HepG2 (cell line): ENCODE measurements around the gene GPX2. TPM values are rescaled to one million over a fixed set of nuclear protein-coding genes. Genes with fewer than 3 reads are reported as not detected.

Experiments
- ASH2L ChIP-seq: fragments of 300-600, 200-600 bp; sonication (generic); IDR thresholded peaks from 2 replicates; pipeline ENCODE4 v1.7.0; 2017; ENCODE audit warnings: low read depth, mild to moderate bottlenecking, moderate library complexity, mixed read lengths, low read length; ENCODE audit not compliant: insufficient read length
- DPF2 ChIP-seq: sonication (generic); formaldehyde crosslinking; IDR thresholded peaks from 2 replicates; pipeline ENCODE4 v1.4.0; 2020; ENCODE audit warnings: mild to moderate bottlenecking, low read depth, missing genetic modification reagents, borderline replicate concordance
- ETV5 ChIP-seq: IDR thresholded peaks from 2 replicates; pipeline ENCODE4 v1.6.1; 2018; ENCODE audit warnings: missing biosample characterization, missing genetic modification reagents, inconsistent platforms, borderline replicate concordance
- EZH2 ChIP-seq: conservative IDR thresholded peaks from 2 replicates; pipeline ENCODE4 v1.6.1; 2012; ENCODE audit warnings: mild to moderate bottlenecking, low read depth, low read length, moderate library complexity
- KLF15 ChIP-seq: sonication (generic); formaldehyde crosslinking; IDR thresholded peaks from 2 replicates; pipeline ENCODE4 v1.8.1; 2023; ENCODE audit warnings: borderline replicate concordance, mild to moderate bottlenecking, inconsistent platforms, missing genetic modification reagents, mixed read lengths
- PLRG1 ChIP-seq: fragments of 450-650 bp; conservative IDR thresholded peaks from 2 replicates; pipeline ENCODE4 v1.6.1; 2016
- POLR2AphosphoS2 ChIP-seq: IDR thresholded peaks from 2 replicates; pipeline ENCODE4 v1.6.1; 2011; ENCODE audit warnings: low read depth, low read length, improper control_type of control experiment
- RARA ChIP-seq: IDR thresholded peaks from 2 replicates; pipeline ENCODE4 v1.6.1; 2016; ENCODE audit warnings: missing genetic modification reagents, missing compliant biosample characterization
- RORA ChIP-seq: sonication (generic); formaldehyde crosslinking; IDR thresholded peaks from 2 replicates; pipeline ENCODE4 v1.5.0; 2020; ENCODE audit warnings: mild to moderate bottlenecking, missing genetic modification reagents, moderate library complexity
- SIX1 ChIP-seq: sonication (generic); formaldehyde crosslinking; IDR thresholded peaks from 2 replicates; pipeline ENCODE4 v1.4.0; 2020; ENCODE audit warnings: missing genetic modification reagents, borderline replicate concordance
- ZIK1 ChIP-seq: sonication (generic); formaldehyde crosslinking; IDR thresholded peaks from 2 replicates; pipeline ENCODE4 v1.5.0; 2020; ENCODE audit warnings: mild to moderate bottlenecking, low read depth, missing genetic modification reagents, borderline replicate concordance
- ZNF207 ChIP-seq: fragments of 450-650 bp; IDR thresholded peaks from 2 replicates; pipeline ENCODE4 v1.6.1; 2016; ENCODE audit warnings: antibody characterized with exemption, borderline replicate concordance
- ZNF335 ChIP-seq: sonication (generic); formaldehyde crosslinking; IDR thresholded peaks from 2 replicates; pipeline ENCODE4 v1.4.0; 2020; ENCODE audit warnings: missing genetic modification reagents
- ZNF605 ChIP-seq: sonication (generic); formaldehyde crosslinking; IDR thresholded peaks from 2 replicates; pipeline ENCODE4 v1.8.0; 2022; ENCODE audit warnings: mild to moderate bottlenecking, missing genetic modification reagents
- ZNF749 ChIP-seq: sonication (generic); formaldehyde crosslinking; IDR thresholded peaks from 2 replicates; pipeline ENCODE4 v1.8.0; 2022; ENCODE audit warnings: mild to moderate bottlenecking, missing genetic modification reagents, moderate library complexity, borderline replicate concordance
- polyA plus RNA-seq, 8 experiments: library from polyadenylated mRNA; depleted of rRNA in 3 of 8; stranded (reverse) in 7 of 8; unstranded in 1 of 8; fragments of >200 nt; fragmentation: Illumina TruSeq in 4 of 8; extraction: Trizol in 4 of 8; gene quantifications; 2 replicates each; pipeline versions ENCODE4 v1.2.1 to v1.2.3, GENCODE V29; 2011 to 2016; ENCODE audit warnings: low read depth in 4 of 8, missing spikeins in 1 of 8, mixed read lengths in 1 of 8; ENCODE audit not compliant: insufficient read depth in 1 of 8
- total RNA-seq, 5 experiments: library from RNA; depleted of rRNA; stranded (reverse); fragments of >200 nt; fragmentation: Illumina TruSeq; extraction: Trizol; gene quantifications; 2 replicates each; pipeline ENCODE4 v1.2.3, GENCODE V29; 2016; ENCODE audit warnings: low read depth in 1 of 5
- TF ChIP-seq, protein P1 (sequence below): sonication (generic); formaldehyde crosslinking; IDR thresholded peaks from 2 replicates; pipeline ENCODE4 v1.4.0; 2020; ENCODE audit warnings: missing genetic modification reagents
- TF ChIP-seq, protein P2 (sequence below): sonication (generic); formaldehyde crosslinking; IDR thresholded peaks from 2 replicates; pipeline ENCODE4 v1.9.0; 2021; ENCODE audit warnings: missing genetic modification reagents, mild to moderate bottlenecking, borderline replicate concordance
- TF ChIP-seq, protein P3 (sequence below), 2 experiments: fragments of 450-650 bp in 1 of 2; sonication (generic) in 1 of 2; formaldehyde crosslinking; IDR thresholded peaks; 2 replicates each; pipeline versions ENCODE4 v1.5.0 to v1.8.0; 2020 to 2022; ENCODE audit warnings: mild to moderate bottlenecking in 1 of 2, missing genetic modification reagents in 1 of 2
- TF ChIP-seq, protein P4 (sequence below): IDR thresholded peaks from 2 replicates; pipeline ENCODE4 v1.6.1; 2016; ENCODE audit warnings: mild to moderate bottlenecking
- TF ChIP-seq, protein P5 (sequence below): sonication (generic); formaldehyde crosslinking; IDR thresholded peaks from 2 replicates; pipeline ENCODE4 v1.5.0; 2020; ENCODE audit warnings: missing genetic modification reagents

Gene GPX2
- total and polyA plus RNA-seq, 2 of the 13 experiments (the other 11 are each of a cell fraction or from before 2014, with no cell fraction given), result 526 to 674 TPM

DNA sequence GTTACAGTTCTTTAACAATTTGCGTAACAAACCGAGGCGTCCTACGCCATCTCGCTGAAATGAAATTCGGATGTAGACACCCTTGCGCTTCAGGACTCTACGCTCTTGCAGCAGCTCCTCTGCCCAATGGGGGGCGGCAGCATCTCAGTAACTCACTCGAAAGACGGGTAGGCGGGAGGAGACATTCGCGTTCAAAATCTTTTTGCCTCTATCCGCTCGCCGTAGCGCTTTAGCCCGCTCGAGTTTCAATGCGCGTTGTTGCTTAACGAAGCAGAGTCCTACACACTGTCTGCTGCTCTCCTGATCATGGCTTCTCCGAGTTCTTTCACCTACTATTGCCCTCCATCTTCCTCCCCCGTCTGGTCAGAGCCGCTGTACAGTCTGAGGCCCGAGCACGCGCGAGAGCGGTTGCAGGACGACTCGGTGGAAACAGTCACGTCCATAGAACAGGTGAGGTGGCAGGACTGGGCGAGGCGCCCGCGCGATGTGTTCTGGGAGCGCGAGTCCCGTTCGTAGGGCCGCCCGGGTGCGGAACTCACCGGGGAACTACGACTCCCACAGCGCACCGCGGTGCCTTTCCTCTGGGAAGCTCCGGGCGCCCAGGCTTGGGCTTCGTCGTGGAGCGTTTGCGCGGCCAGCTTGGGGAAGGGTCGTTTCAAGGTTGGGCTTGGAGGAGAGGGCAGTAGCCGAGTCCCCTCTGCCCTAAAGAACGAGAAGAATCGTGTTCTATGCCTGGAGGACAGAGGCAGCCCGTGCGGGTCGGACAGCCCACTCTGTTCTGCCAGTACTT, 44.3 kb upstream of the GPX2 start, which contains the start of gene FNTB (continued):
- TF ChIP-seq ZNF335 (CRISPR knock-in tag) (no peak), ZNF605 (CRISPR knock-in tag) (peak; percentile 95), RARA (CRISPR knock-in tag) (no peak), KLF15 (CRISPR knock-in tag) (0 out of 2 replicates have a peak, but pooled peaks have one; percentile 5), SIX1 (peak; percentile 78; the same call in 1 of the 2 replicates), EZH2 (no peak), DPF2 (no peak), ZNF749 (CRISPR knock-in tag) (peak; percentile 62; the same call in 1 of the 2 replicates), ASH2L (peak; percentile 98), PLRG1 (no peak), ZIK1 (CRISPR knock-in tag) (no peak), POLR2AphosphoS2 (no peak), RORA (CRISPR knock-in tag) (no peak), ETV5 (CRISPR knock-in tag) (peak; percentile 6), ZNF207 (no peak)
- TF ChIP-seq, protein P1, sequence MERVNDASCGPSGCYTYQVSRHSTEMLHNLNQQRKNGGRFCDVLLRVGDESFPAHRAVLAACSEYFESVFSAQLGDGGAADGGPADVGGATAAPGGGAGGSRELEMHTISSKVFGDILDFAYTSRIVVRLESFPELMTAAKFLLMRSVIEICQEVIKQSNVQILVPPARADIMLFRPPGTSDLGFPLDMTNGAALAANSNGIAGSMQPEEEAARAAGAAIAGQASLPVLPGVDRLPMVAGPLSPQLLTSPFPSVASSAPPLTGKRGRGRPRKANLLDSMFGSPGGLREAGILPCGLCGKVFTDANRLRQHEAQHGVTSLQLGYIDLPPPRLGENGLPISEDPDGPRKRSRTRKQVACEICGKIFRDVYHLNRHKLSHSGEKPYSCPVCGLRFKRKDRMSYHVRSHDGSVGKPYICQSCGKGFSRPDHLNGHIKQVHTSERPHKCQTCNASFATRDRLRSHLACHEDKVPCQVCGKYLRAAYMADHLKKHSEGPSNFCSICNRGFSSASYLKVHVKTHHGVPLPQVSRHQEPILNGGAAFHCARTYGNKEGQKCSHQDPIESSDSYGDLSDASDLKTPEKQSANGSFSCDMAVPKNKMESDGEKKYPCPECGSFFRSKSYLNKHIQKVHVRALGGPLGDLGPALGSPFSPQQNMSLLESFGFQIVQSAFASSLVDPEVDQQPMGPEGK, result 0 out of 2 replicates have a peak, but pooled peaks have one; percentile 26
- TF ChIP-seq, protein P2, sequence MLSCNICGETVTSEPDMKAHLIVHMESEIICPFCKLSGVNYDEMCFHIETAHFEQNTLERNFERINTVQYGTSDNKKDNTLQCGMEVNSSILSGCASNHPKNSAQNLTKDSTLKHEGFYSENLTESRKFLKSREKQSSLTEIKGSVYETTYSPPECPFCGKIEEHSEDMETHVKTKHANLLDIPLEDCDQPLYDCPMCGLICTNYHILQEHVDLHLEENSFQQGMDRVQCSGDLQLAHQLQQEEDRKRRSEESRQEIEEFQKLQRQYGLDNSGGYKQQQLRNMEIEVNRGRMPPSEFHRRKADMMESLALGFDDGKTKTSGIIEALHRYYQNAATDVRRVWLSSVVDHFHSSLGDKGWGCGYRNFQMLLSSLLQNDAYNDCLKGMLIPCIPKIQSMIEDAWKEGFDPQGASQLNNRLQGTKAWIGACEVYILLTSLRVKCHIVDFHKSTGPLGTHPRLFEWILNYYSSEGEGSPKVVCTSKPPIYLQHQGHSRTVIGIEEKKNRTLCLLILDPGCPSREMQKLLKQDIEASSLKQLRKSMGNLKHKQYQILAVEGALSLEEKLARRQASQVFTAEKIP (CRISPR knock-in tag), result no peak
- TF ChIP-seq, protein P3, sequence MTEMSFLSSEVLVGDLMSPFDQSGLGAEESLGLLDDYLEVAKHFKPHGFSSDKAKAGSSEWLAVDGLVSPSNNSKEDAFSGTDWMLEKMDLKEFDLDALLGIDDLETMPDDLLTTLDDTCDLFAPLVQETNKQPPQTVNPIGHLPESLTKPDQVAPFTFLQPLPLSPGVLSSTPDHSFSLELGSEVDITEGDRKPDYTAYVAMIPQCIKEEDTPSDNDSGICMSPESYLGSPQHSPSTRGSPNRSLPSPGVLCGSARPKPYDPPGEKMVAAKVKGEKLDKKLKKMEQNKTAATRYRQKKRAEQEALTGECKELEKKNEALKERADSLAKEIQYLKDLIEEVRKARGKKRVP (CRISPR knock-in tag; IDR thresholded peaks at IDR 0.05), result peak in 1 of 2 experiments; percentile 78; a peak in 2 of 4 replicates
- TF ChIP-seq, protein P4, sequence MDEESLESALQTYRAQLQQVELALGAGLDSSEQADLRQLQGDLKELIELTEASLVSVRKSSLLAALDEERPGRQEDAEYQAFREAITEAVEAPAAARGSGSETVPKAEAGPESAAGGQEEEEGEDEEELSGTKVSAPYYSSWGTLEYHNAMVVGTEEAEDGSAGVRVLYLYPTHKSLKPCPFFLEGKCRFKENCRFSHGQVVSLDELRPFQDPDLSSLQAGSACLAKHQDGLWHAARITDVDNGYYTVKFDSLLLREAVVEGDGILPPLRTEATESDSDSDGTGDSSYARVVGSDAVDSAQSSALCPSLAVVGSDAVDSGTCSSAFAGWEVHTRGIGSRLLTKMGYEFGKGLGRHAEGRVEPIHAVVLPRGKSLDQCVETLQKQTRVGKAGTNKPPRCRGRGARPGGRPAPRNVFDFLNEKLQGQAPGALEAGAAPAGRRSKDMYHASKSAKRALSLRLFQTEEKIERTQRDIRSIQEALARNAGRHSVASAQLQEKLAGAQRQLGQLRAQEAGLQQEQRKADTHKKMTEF, result peak; percentile 82
- TF ChIP-seq, protein P5, sequence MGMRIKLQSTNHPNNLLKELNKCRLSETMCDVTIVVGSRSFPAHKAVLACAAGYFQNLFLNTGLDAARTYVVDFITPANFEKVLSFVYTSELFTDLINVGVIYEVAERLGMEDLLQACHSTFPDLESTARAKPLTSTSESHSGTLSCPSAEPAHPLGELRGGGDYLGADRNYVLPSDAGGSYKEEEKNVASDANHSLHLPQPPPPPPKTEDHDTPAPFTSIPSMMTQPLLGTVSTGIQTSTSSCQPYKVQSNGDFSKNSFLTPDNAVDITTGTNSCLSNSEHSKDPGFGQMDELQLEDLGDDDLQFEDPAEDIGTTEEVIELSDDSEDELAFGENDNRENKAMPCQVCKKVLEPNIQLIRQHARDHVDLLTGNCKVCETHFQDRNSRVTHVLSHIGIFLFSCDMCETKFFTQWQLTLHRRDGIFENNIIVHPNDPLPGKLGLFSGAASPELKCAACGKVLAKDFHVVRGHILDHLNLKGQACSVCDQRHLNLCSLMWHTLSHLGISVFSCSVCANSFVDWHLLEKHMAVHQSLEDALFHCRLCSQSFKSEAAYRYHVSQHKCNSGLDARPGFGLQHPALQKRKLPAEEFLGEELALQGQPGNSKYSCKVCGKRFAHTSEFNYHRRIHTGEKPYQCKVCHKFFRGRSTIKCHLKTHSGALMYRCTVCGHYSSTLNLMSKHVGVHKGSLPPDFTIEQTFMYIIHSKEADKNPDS, result no peak
